ENCODE measurements around the gene TCTN1. TPM values are rescaled to one million over a fixed set of nuclear protein-coding genes. Genes with fewer than 3 reads are reported as not detected.

Gene TCTN1
- total and polyA plus RNA-seq, 2 of the 8 experiments (the other 6 are each of a cell fraction or from before 2014, with no cell fraction given) = 14.7 to 16.4 TPM

DNA sequence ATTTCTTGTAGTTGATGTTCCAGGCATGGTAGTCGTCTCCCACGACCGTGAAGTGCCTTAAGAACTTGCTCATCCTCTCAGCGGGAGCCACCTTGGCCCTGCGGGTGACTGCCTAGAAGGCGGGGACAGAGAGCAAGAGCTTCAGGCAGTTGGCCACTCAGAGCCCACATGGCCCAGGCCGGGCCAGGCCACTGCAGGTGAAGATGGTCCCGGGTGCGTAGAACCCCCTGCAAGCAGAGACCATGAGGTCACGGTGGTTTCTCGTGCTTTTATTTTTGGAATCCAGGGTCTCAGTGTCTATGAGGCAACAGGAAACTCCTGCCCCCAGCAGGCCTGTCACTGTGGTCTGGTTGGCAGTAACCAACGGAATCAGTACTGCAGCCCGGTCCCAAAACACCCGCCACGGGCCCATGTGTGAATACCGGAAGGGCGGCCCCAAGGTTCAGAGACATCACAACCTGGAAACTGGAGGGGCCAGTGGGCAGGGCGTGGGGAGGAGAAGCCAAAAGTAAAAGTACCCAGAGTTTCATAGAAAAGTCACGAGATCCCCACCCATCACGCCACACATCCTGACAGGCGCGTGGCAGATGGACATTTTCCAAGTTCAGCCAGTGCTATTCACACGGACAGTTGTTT is 47.5 kb downstream of the TCTN1 start:
- Histone ChIP-seq H3K23me2 (ENCODE audit: low read depth, low read length) (no peaks in the 10 kb centered on the region), H2BK12ac (ENCODE audit: low read depth, low read length) (0 out of 2 replicates have a peak overlapping the region, but pooled peaks have one; percentile 29), H3K27ac (ENCODE audit: low read depth, low read length) (no peak overlapping the region), H4K20me1 (replicated peaks in 1 of 2; ENCODE audit: control insufficient read depth in 1 of 2, insufficient read depth in 2 of 2, low read length in 2 of 2) (no peaks in the 10 kb centered on the region), H3K4me2 (ENCODE audit: insufficient read depth in 1 of 2, low read depth in 2 of 2, low read length in 2 of 2) (no peak overlapping the region), H3K79me1 (ENCODE audit: low read depth, low read length) (no peaks in the 10 kb centered on the region), H3K9ac (replicated peaks in 1 of 4; ENCODE audit: extremely low read depth in 1 of 4, low read depth in 3 of 4, low read length in 3 of 4) (no peak overlapping the region), H3K18ac (ENCODE audit: extremely low read depth, low read length) (no peak overlapping the region; the same call in 1 of the 2 replicates), H2BK5ac (ENCODE audit: low read depth, low read length) (no peak overlapping the region; the same call in 1 of the 2 replicates), H2AFZ (ENCODE audit: low read length) (no peak overlapping the region), H3K56ac (replicated peaks; ENCODE audit: insufficient read length, low read depth, low read length) (no peak overlapping the region), H3K9me3 (ENCODE audit: insufficient read depth in 2 of 2, low read depth in 1 of 2, low read length in 1 of 2) (no peaks in the 10 kb centered on the region), H3K27me3 (replicated peaks in 1 of 4; ENCODE audit: control insufficient read depth in 3 of 4, extremely low read depth in 1 of 4, insufficient read depth in 3 of 4, low read length in 3 of 4) (no peaks in the 10 kb centered on the region), H4K5ac (ENCODE audit: insufficient read length, low read depth, low read length) (no peak overlapping the region), H3K79me2 (ENCODE audit: control insufficient read depth in 1 of 2, insufficient read depth in 2 of 2, low read length in 2 of 2) (no peaks in the 10 kb centered on the region), H3K14ac (ENCODE audit: insufficient read length) (no peak overlapping the region), H3K4me3 (ENCODE audit: extremely low read depth in 1 of 4, insufficient read depth in 2 of 4, low read depth in 3 of 4, low read length in 4 of 4) (no peak overlapping the region), H4K8ac (ENCODE audit: extremely low read depth, insufficient read depth, low read length) (no peak overlapping the region; the same call in 1 of the 2 replicates), H3K4ac (replicated peaks; ENCODE audit: insufficient read length, low read depth, low read length) (no peak overlapping the region), H4K91ac (replicated peaks; ENCODE audit: insufficient read length, low read length) (no peak overlapping the region), H2AK5ac (ENCODE audit: low read depth, low read length) (no peak overlapping the region), H3K36me3 (ENCODE audit: control insufficient read depth in 2 of 4, insufficient read depth in 4 of 4, low read length in 3 of 4) (no peaks in the 10 kb centered on the region), H3K23ac (ENCODE audit: insufficient read length) (no peak overlapping the region), H2BK120ac (replicated peaks; ENCODE audit: low read depth, low read length) (no peak overlapping the region), H2BK20ac (ENCODE audit: low read length) (no peak overlapping the region), H3K4me1 (replicated peaks in 1 of 4; ENCODE audit: control insufficient read depth in 3 of 4, insufficient read depth in 4 of 4, low read length in 3 of 4) (no peaks in the 10 kb centered on the region), H2BK15ac (ENCODE audit: low read length) (no peak overlapping the region)
- DNase-seq (ENCODE audit: low read depth in 1 of 2, low spot score in 2 of 2) = no peak
- 92% methylated on average over 23 of the region's 23 CpGs; no CpG with 5 or more reads in 1 of the 2 experiments for WGBS, 2 experiments (ENCODE audit: extremely low coverage in 1 of 2, insufficient coverage in 1 of 2, insufficient read length in 1 of 2, insufficient replicate concordance in 2 of 2, low coverage in 1 of 2, low lambda C conversion rate in 2 of 2, missing lambda C conversion rate in 1 of 2)
- TF ChIP-seq CEBPB (IDR thresholded peaks at IDR 0.05; ENCODE audit: low read depth, low read length) (no peak), GABPA (IDR thresholded peaks at IDR 0.05; ENCODE audit: borderline replicate concordance, insufficient read depth, low read length) (no peak), YY1 (IDR thresholded peaks at IDR 0.05; ENCODE audit: low read depth, low read length) (no peak), EGR1 (IDR thresholded peaks at IDR 0.05; ENCODE audit: borderline replicate concordance, low read depth, low read length) (no peak), EP300 (IDR thresholded peaks at IDR 0.05; ENCODE audit: borderline replicate concordance in 1 of 2, low read depth in 2 of 2, low read length in 2 of 2) (no peak), TAF1 (IDR thresholded peaks at IDR 0.05; ENCODE audit: low read depth, low read length) (no peak), FOSL1 (IDR thresholded peaks at IDR 0.05; ENCODE audit: insufficient read depth, low read depth, low read length) (no peak)
- CTCF ChIA-PET (ENCODE audit: partially characterized antibody) = interaction anchor here (0.8 kb wide), 1 partner anchor 193 kb away, joined by 3 read pairs; the partner anchor contains the start of gene GPN3
- no peak for FAIRE-seq
- POLR2A ChIA-PET (ENCODE audit: partially characterized antibody) = no interaction called here

Data from H1 (cell line).